PC-3 (cell line): ENCODE results near the gene HLTF. TPM values are rescaled to one million over a fixed set of nuclear protein-coding genes. Genes with fewer than 3 reads are reported as not detected.

Experiments used
- ATAC-seq: fragments of 200-7000 bp; cut with Tn5 transposase; 2 replicates; pipeline ENCODE4 v1.9.1; 2020; ENCODE audit warnings: mild to moderate bottlenecking, moderate library complexity
- Bru-seq: library from RNA; stranded (reverse); fragments of 400-500 nt; gene quantifications from one replicate; lab custom pipeline; 2021; lab: Mats Ljungman, UMichigan
- BruChase-seq, 2 experiments: library from RNA; stranded (reverse); fragments of 400-500 nt; gene quantifications; one replicate each; lab custom pipeline; 2021; lab: Mats Ljungman, UMichigan
- BruUV-seq: library from RNA; stranded (reverse); fragments of 400-500 nt; replicated peaks from 2 replicates; lab custom pipeline; 2021; lab: Mats Ljungman, UMichigan
- CTCF ChIA-PET: fragments of 300-600 bp; sonication (Branson Sonifier 250); formaldehyde crosslinking; loops from one replicate; lab custom pipeline; 2022; ENCODE audit warnings: antibody characterized with exemption; lab: Charles Lee
- POLR2A ChIA-PET: fragments of 300-600 bp; sonication (Branson Sonifier 250); formaldehyde crosslinking; loops from one replicate; lab custom pipeline; 2022; ENCODE audit warnings: antibody characterized with exemption; ENCODE audit not compliant: unreplicated experiment; lab: Charles Lee
- DNase-seq: peaks from one replicate; pipeline ENCODE4 v3.0.0-alpha.2; 2015
- H2AFZ ChIP-seq: fragments of 300-600 bp; sonication (generic); 2 replicates; pipeline ENCODE4 v1.6.0; 2016; ENCODE audit warnings: antibody characterized with exemption, low read length
- H3F3A ChIP-seq: fragments of 300-600 bp; sonication (generic); one replicate; pipeline ENCODE4 v1.6.0; 2017; ENCODE audit warnings: antibody characterized with exemption, low read length, control low read depth, mild to moderate bottlenecking; ENCODE audit not compliant: unreplicated experiment
- H3K27ac ChIP-seq: fragments of 300-600 bp; sonication (generic); 2 replicates; pipeline ENCODE4 v1.5.1; 2016; ENCODE audit warnings: mild to moderate bottlenecking, low read length
- H3K27me3 ChIP-seq: fragments of 300-600 bp; sonication (generic); 2 replicates; pipeline ENCODE4 v1.6.1; 2016; ENCODE audit warnings: low read length, mixed read lengths
- H3K36me3 ChIP-seq: fragments of 300-600 bp; sonication (generic); 2 replicates; pipeline ENCODE4 v1.6.1; 2016; ENCODE audit warnings: low read depth, mixed run types, low read length, mixed read lengths
- H3K4me1 ChIP-seq: fragments of 300-600 bp; sonication (generic); 2 replicates; pipeline ENCODE4 v1.5.1; 2016; ENCODE audit warnings: low read length; ENCODE audit not compliant: insufficient read depth
- H3K4me2 ChIP-seq: fragments of 300-600 bp; sonication (generic); 2 replicates; pipeline ENCODE4 v1.6.0; 2016; ENCODE audit warnings: low read length
- H3K4me3 ChIP-seq: fragments of 300-600 bp; sonication (generic); 2 replicates; pipeline ENCODE4 v1.5.1; 2016; ENCODE audit warnings: mild to moderate bottlenecking, low read length, mixed read lengths
- H3K79me2 ChIP-seq: fragments of 300-600 bp; sonication (generic); 2 replicates; pipeline ENCODE4 v1.6.1; 2017; ENCODE audit warnings: low read length, mixed read lengths
- H3K9ac ChIP-seq: fragments of 300-600 bp; sonication (generic); 2 replicates; pipeline ENCODE4 v1.6.0; 2016; ENCODE audit warnings: mild to moderate bottlenecking, low read length
- H3K9me2 ChIP-seq: fragments of 300-600 bp; sonication (generic); replicated peaks from 2 replicates; pipeline ENCODE4 v1.6.1; 2016; ENCODE audit warnings: mixed run types, low read length, mixed read lengths
- H3K9me3 ChIP-seq: fragments of 300-600 bp; sonication (generic); 2 replicates; pipeline ENCODE4 v1.6.1; 2016; ENCODE audit warnings: low read length, mixed read lengths
- H4K20me1 ChIP-seq: fragments of 300-600 bp; sonication (generic); 2 replicates; pipeline ENCODE4 v1.6.1; 2016; ENCODE audit warnings: low read length, mixed read lengths
- CTCF ChIP-seq: fragments of 300-600 bp; sonication (generic); conservative IDR thresholded peaks from 2 replicates; pipeline ENCODE4 v1.5.1; 2017; ENCODE audit warnings: antibody characterized with exemption, low read depth, mild to moderate bottlenecking, low read length
- EZH2 ChIP-seq: fragments of 300-600 bp; sonication (generic); IDR thresholded peaks from one replicate; pipeline ENCODE4 v1.6.1; 2017; ENCODE audit warnings: antibody characterized with exemption, mild to moderate bottlenecking, low read length; ENCODE audit not compliant: unreplicated experiment
- EZH2phosphoT487 ChIP-seq: fragments of 300-600 bp; sonication (generic); IDR thresholded peaks from 2 replicates; pipeline ENCODE4 v1.6.1; 2018; ENCODE audit warnings: mild to moderate bottlenecking, antibody characterized with exemption, low read length, borderline replicate concordance
- intact Hi-C: fragments of 100-400 bp; cut with micrococcal nuclease; formaldehyde crosslinking; loops from 2 replicates; pipeline ENCODE4 v1.9.0; 2023
- long read RNA-seq: library from polyadenylated mRNA; unstranded; transcript quantifications from one replicate; pipeline ENCODE4 v2.0.0, GENCODE V29; 2021; ENCODE audit not compliant: unreplicated experiment
- total RNA-seq: library from RNA; depleted of rRNA; stranded (reverse); fragments of >200 nt; gene quantifications from 2 replicates; pipeline ENCODE4 v1.2.3, GENCODE V29; 2014; rRNA removed

HLTF gene, protein sequence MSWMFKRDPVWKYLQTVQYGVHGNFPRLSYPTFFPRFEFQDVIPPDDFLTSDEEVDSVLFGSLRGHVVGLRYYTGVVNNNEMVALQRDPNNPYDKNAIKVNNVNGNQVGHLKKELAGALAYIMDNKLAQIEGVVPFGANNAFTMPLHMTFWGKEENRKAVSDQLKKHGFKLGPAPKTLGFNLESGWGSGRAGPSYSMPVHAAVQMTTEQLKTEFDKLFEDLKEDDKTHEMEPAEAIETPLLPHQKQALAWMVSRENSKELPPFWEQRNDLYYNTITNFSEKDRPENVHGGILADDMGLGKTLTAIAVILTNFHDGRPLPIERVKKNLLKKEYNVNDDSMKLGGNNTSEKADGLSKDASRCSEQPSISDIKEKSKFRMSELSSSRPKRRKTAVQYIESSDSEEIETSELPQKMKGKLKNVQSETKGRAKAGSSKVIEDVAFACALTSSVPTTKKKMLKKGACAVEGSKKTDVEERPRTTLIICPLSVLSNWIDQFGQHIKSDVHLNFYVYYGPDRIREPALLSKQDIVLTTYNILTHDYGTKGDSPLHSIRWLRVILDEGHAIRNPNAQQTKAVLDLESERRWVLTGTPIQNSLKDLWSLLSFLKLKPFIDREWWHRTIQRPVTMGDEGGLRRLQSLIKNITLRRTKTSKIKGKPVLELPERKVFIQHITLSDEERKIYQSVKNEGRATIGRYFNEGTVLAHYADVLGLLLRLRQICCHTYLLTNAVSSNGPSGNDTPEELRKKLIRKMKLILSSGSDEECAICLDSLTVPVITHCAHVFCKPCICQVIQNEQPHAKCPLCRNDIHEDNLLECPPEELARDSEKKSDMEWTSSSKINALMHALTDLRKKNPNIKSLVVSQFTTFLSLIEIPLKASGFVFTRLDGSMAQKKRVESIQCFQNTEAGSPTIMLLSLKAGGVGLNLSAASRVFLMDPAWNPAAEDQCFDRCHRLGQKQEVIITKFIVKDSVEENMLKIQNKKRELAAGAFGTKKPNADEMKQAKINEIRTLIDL
- total RNA-seq (36.5 and 43.3 TPM in 2 replicates), Bru-seq, nascent RNA (percentile 79 among the genes with signal in this experiment), BruChase-seq, experiment 1, labeled RNA remaining after a 6-hour chase (percentile 78 among the genes with signal in this experiment), BruChase-seq, experiment 2, labeled RNA remaining after a 2-hour chase (percentile 80 among the genes with signal in this experiment)
- long read RNA-seq, full-length matches to known transcripts, result 44 of 91 reads
- long read RNA-seq, partial matches to known transcripts, result 37 of 91 reads
- long read RNA-seq, other reads (novel, unspliced or antisense), result 10 of 91 reads

DNA sequence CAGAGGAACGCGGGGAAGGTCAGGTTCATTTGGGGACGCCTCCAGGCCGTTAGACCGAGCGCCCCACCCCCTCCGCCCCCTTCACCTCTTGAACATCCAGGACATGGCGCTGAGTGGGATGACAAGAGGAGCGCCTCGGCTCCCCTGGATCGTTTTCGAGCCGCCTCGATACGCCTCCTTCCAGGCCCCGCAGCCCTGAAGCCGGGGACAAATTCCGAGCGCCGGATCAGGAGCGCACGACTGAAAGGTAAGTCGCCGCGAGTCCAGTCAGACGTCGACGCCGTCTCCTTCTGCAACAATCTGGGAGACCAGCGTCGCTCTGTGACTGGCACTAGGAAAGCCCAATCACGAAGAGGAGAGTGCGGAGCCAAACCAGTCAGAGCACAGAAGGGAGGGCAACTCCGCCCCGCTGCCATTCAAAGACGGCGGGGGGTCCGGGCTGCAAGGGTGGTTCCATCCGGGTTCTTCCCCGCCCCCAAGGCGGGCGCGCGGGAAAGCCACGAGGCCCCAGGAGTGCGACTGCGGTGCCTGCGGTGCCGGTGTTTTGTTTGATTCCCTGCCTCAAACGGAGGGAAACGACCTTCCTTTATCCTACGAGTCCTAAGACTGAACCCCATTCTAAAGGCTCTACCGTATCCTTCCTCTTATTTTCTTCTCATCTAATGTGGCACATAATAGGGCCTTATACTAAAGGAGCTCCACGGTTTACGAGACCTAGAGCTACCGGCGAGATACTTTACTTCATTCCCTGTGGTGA, at the start of gene HLTF:
TSS of gene HLTF (minus strand) at position 302 of the 757 bp plus-strand sequence. CDS start at position 105, 197 bp downstream.
- TF ChIP-seq CTCF (no peak), EZH2 (no peak), EZH2phosphoT487 (no peak)
- ChIA-PET CTCF (no interaction called here), POLR2A (no interaction called here)
- peak within 1 kb of the TSS; percentile 98 for H3K4me3 ChIP-seq
- intact Hi-C loops, result no loop called here
- peaks cover 16% of the 10 kb centered on the region for H3K4me1 ChIP-seq
- TSS peak; percentile 48 for BruUV-seq
- H4K20me1 ChIP-seq, result no peaks in the 10 kb centered on the region
- ATAC-seq, result peak; percentile 98
- H2AFZ ChIP-seq, result peak within 1 kb of the TSS; percentile 93
- no peaks in the 10 kb centered on the region for H3K9me2 ChIP-seq
- H3F3A ChIP-seq, result no peaks in the 10 kb centered on the region
- H3K9me3 ChIP-seq, result no peaks in the 10 kb centered on the region
- H3K79me2 ChIP-seq, result peaks cover 48% of the 10 kb centered on the region
- H3K27ac ChIP-seq, result no peak within 1 kb of the TSS
- peak within 1 kb of the TSS; percentile 91 for H3K4me2 ChIP-seq
- H3K27me3 ChIP-seq, result no peaks in the 10 kb centered on the region
- no peaks in the 10 kb centered on the region for H3K36me3 ChIP-seq
- peak; percentile 98 for DNase-seq
- peak within 1 kb of the TSS; percentile 80 for H3K9ac ChIP-seq

GRCh38 chr3:149134575-149134974, 48.2 kb upstream of the HLTF start:
- BruUV-seq, result no TSS peak
- no peaks in the 10 kb centered on the region for H3K36me3 ChIP-seq
- H3K27ac ChIP-seq, result peak overlapping the region; percentile 43
- peak; percentile 88 for ATAC-seq
- peak overlapping the region; percentile 33; the same call in 1 of the 2 replicates for H3K4me2 ChIP-seq
- peak; percentile 74 for DNase-seq
- TF ChIP-seq EZH2, result no peak
- TF ChIP-seq CTCF, result no peak
- ChIA-PET CTCF (no interaction called here), POLR2A (interaction anchor here (0.6 to 0.7 kb wide), 2 partner anchors 168 to 356 kb away, joined by 3 read pairs; no protein-coding TSS in a partner anchor)
- H3K79me2 ChIP-seq, result peaks cover 44% of the 10 kb centered on the region
- H2AFZ ChIP-seq, result no peak overlapping the region
- no peaks in the 10 kb centered on the region for H4K20me1 ChIP-seq
- H3K4me1 ChIP-seq, result peaks cover 33% of the 10 kb centered on the region
- H3F3A ChIP-seq, result no peaks in the 10 kb centered on the region
- H3K9me3 ChIP-seq, result no peaks in the 10 kb centered on the region
- no peak overlapping the region; the same call in 1 of the 2 replicates for H3K4me3 ChIP-seq
- H3K9ac ChIP-seq, result no peak overlapping the region
- intact Hi-C loops, result loop anchor here (2.0 to 5.0 kb wide), 2 partner anchors 40 to 88 kb away; partner anchors contain the start of gene CP
- H3K27me3 ChIP-seq, result no peaks in the 10 kb centered on the region
- H3K9me2 ChIP-seq, result no peaks in the 10 kb centered on the region
